ENCODE data around the gene CDR2.

Gene CDR2

GRCh38 chr16:22394121-22394520 lies 19.7 kb upstream of the CDR2 start:
- Mint-ChIP-seq H3K9me3 (no peaks in the 10 kb centered on the region), H3K27ac (no peak overlapping the region), H3K4me3 (no peak overlapping the region), H3K4me1 (ENCODE audit: low read depth) (no peaks in the 10 kb centered on the region), H3K27me3 (no peaks in the 10 kb centered on the region), H3K36me3 (ENCODE audit: low read depth) (no peaks in the 10 kb centered on the region)
- DNase-seq: no peak

DNA sequence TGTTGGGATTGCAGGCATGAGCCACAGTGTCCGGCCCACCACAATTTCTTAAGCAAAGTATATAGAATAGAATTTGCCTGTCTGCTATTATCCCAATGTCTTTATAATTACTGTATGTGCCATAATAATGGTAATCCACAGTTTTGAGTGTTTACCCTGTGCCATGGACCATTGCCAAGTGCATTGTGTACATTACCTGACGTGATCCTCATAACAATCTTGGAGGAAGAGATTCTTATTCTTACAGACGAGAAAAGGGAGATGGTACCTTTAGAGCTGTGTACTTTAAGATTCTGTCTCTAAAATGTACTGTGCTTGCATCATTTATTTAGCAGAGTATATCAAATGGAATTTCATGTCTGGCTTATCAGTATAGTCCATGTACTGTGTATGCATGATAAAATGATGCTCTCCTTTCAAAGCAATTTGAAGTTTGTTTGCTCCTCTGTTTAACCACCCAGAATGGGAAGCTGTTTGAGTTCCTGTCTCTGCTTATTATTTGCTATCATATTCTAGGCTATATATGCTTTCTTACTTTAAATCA lies 13.8 kb upstream of the CDR2 start:
- no peak for DNase-seq
- H3K4me3 Mint-ChIP-seq: no peak overlapping the region
- no peaks in the 10 kb centered on the region for H3K27me3 Mint-ChIP-seq
- no peaks in the 10 kb centered on the region for H3K9me3 Mint-ChIP-seq
- no peaks in the 10 kb centered on the region for H3K4me1 Mint-ChIP-seq (ENCODE audit: low read depth)
- no peaks in the 10 kb centered on the region for H3K36me3 Mint-ChIP-seq (ENCODE audit: low read depth)
- H3K27ac Mint-ChIP-seq: no peak overlapping the region

DNA sequence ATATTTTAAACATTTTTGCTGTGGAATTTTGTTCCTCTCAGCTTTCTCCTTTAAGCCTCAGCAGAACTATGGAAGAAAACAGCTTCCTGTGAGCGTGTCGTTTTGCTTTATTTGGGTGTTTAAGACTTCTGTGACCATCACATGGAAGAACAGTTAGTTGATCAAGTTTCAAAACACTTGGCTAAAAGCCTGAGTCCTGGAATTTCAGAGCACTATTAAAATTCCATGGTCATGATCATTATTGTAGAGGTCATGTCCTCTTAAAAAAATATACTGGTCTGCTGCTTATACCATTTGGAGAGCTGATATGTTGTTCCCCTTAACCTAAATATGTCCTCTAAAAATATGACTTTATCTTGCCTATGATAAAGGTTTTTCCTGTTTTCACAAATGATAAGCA lies 12.6 kb upstream of the CDR2 start:
- no peaks in the 10 kb centered on the region for H3K4me1 Mint-ChIP-seq (ENCODE audit: low read depth)
- H3K27ac Mint-ChIP-seq: no peak overlapping the region
- no peaks in the 10 kb centered on the region for H3K27me3 Mint-ChIP-seq
- no peaks in the 10 kb centered on the region for H3K9me3 Mint-ChIP-seq
- DNase-seq: no peak
- no peaks in the 10 kb centered on the region for H3K36me3 Mint-ChIP-seq (ENCODE audit: low read depth)
- no peak overlapping the region for H3K4me3 Mint-ChIP-seq

DNA sequence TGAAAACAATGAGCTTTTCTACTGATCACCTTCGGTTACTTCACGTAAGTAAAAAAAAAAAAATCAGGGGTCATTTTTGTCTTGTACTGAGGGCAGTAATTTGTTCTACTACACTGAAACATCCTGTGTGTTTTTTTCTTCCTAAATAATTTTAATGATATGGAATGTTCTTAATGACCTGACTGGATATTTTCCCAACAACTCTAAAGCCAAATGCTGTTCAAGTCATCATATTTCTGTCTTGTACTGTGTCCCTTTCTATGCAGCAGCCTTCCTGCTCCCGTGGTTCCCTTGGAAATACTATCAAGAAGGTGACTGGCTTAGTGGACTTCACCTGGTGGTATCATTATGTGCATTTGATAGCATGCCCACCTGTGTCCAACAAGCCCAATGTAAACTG lies 10.8 kb upstream of the CDR2 start:
- H3K36me3 Mint-ChIP-seq (ENCODE audit: low read depth): no peaks in the 10 kb centered on the region
- no peaks in the 10 kb centered on the region for H3K27me3 Mint-ChIP-seq
- H3K9me3 Mint-ChIP-seq: no peaks in the 10 kb centered on the region
- no peak for DNase-seq
- H3K4me3 Mint-ChIP-seq: no peak overlapping the region
- no peak overlapping the region for H3K27ac Mint-ChIP-seq
- H3K4me1 Mint-ChIP-seq (ENCODE audit: low read depth): peaks cover 10% of the 10 kb centered on the region

- no peaks in the 10 kb centered on the region for H3K36me3 Mint-ChIP-seq (ENCODE audit: low read depth)
- no peaks in the 10 kb centered on the region for H3K27me3 Mint-ChIP-seq
- H3K4me1 Mint-ChIP-seq (ENCODE audit: low read depth): peaks cover 10% of the 10 kb centered on the region
- no peak overlapping the region for H3K27ac Mint-ChIP-seq
- H3K9me3 Mint-ChIP-seq: no peaks in the 10 kb centered on the region
- H3K4me3 Mint-ChIP-seq: no peak overlapping the region
- no peak for DNase-seq
Observed at GRCh38 chr16:22383827-22384226, 9.4 kb upstream of the CDR2 start.

DNA sequence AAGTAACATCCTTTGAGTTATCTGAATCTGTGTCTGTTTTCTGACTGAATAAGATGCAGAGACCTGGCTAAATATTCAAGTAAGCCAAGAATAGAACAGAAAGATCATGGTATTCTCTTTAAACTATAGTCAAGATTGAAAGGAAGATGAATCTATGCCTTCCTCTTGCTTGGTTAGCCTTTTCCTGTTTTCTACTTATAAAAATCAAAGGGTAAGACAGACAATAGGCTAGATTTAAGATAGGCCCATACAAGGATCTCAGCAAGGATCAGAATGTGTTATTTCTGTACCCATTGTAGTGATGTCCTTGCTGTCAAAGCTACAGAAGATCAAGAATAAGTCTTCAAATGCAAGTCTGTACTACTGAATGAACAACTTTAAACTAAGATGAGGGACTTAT lies 7.0 kb upstream of the CDR2 start:
- Mint-ChIP-seq H3K4me3 (no peak overlapping the region), H3K9me3 (no peaks in the 10 kb centered on the region), H3K4me1 (ENCODE audit: low read depth) (peaks cover 10% of the 10 kb centered on the region), H3K27ac (no peak overlapping the region), H3K36me3 (ENCODE audit: low read depth) (no peaks in the 10 kb centered on the region), H3K27me3 (no peaks in the 10 kb centered on the region)
- no peak for DNase-seq

GRCh38 chr16:22380529-22380928 lies 6.1 kb upstream of the CDR2 start:
- Mint-ChIP-seq H3K9me3 (no peaks in the 10 kb centered on the region), H3K27ac (no peak overlapping the region), H3K4me1 (ENCODE audit: low read depth) (peaks cover 12% of the 10 kb centered on the region), H3K36me3 (ENCODE audit: low read depth) (no peaks in the 10 kb centered on the region), H3K27me3 (peaks cover 2% of the 10 kb centered on the region), H3K4me3 (no peak overlapping the region)
- DNase-seq: no peak

- peaks cover 20% of the 10 kb centered on the region for H3K4me1 Mint-ChIP-seq (ENCODE audit: low read depth)
- H3K9me3 Mint-ChIP-seq: no peaks in the 10 kb centered on the region
- peaks cover 2% of the 10 kb centered on the region for H3K27me3 Mint-ChIP-seq
- peaks cover 3% of the 10 kb centered on the region for H3K36me3 Mint-ChIP-seq (ENCODE audit: low read depth)
- DNase-seq: no peak
- H3K4me3 Mint-ChIP-seq: no peak overlapping the region
- H3K27ac Mint-ChIP-seq: no peak overlapping the region
Observed at GRCh38 chr16:22379656-22380055, 5.2 kb upstream of the CDR2 start.

GRCh38 chr16:22375963-22376640 lies 1.7 kb upstream of the CDR2 start:
- H3K27ac Mint-ChIP-seq: no peak overlapping the region
- H3K36me3 Mint-ChIP-seq (ENCODE audit: low read depth): peaks cover 31% of the 10 kb centered on the region
- no peak for DNase-seq
- H3K4me1 Mint-ChIP-seq (ENCODE audit: low read depth): peaks cover 38% of the 10 kb centered on the region
- peaks cover 2% of the 10 kb centered on the region for H3K27me3 Mint-ChIP-seq
- no peaks in the 10 kb centered on the region for H3K9me3 Mint-ChIP-seq
- H3K4me3 Mint-ChIP-seq: no peak overlapping the region

DNA sequence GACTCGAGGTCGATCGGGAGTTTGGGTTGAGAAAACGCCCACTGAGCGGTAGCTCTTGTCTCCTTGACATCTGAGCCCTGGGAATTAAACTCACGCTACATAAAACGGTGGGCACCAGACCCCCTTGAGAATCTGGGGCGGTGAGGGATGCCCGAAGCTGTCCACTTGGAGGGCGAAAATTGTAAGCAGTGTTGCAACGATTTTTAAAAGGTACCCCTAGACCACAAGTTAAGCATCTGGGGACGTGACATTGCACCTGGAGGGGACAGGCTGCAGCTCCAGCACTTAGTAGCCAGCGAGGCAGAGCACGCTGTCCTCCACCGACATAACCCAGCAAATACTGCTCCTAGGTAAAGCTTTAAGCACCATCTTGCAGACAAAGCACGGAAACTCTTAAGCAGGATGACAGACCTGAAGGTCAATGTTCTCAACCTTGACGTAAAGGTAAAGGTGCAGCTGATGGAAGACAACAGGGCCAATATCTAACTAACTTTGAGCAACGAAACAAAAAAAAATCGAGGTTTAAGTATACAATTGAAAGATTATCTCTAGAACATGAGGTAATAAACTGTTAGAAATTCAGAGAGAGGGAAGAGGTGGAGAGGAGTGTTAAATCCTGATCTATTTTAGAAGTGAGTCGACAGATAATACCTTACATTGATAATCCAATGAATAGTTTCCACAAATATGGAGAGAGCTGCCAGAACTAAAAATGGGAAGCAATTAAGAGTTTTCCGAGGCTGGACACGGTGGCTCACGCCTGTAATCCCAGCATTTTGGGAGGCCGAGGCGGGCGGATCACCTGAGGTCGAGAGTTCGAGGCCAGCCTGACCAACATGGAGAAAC lies 921 bp upstream of the CDR2 start:
- Mint-ChIP-seq H3K4me3 (peak overlapping the region; percentile 90), H3K27me3 (peaks cover 2% of the 10 kb centered on the region), H3K4me1 (ENCODE audit: low read depth) (peaks cover 41% of the 10 kb centered on the region), H3K27ac (peak overlapping the region; percentile 81), H3K36me3 (ENCODE audit: low read depth) (peaks cover 38% of the 10 kb centered on the region), H3K9me3 (no peaks in the 10 kb centered on the region)
- no peak for DNase-seq

DNA sequence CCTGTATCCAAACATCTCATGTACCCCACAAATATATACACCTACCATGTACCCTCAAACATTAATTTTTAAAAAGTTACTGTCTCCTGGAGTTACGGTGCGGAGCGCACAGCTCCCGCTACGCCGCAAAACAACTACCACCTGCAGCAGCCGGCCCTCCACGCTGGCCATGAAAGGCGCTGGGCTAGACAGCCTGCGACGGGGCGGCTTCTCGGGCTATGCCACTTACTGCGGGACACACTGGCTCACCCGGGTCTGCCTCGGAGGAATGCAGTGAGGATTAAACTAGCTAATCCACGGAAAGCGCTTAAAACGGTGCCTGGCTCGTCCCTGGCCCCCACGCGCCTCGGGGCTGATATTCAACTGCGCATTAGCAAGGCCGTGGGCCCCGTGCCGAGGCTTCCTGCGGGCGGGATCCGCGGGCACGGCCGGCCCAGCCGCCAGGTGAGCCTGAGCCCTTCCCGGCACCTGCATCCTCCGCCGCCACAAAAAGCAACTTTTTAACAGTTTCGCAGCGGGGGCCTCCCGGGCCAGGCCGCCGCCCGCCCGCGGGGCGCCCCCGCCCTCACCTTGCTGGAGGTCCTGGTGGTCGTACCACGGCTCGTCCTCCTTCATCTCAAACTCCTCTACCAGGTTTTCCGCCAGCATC lies 633 bp downstream of the CDR2 start:
- peaks cover 55% of the 10 kb centered on the region for H3K4me1 Mint-ChIP-seq (ENCODE audit: low read depth)
- peaks cover 2% of the 10 kb centered on the region for H3K27me3 Mint-ChIP-seq
- peak overlapping the region; percentile 93 for H3K27ac Mint-ChIP-seq
- H3K9me3 Mint-ChIP-seq: no peaks in the 10 kb centered on the region
- H3K4me3 Mint-ChIP-seq: peak overlapping the region; percentile 90
- peaks cover 49% of the 10 kb centered on the region for H3K36me3 Mint-ChIP-seq (ENCODE audit: low read depth)
- DNase-seq: peak; percentile 73

- H3K27me3 Mint-ChIP-seq: peaks cover 2% of the 10 kb centered on the region
- no peak for DNase-seq
- H3K36me3 Mint-ChIP-seq (ENCODE audit: low read depth): peaks cover 54% of the 10 kb centered on the region
- peaks cover 62% of the 10 kb centered on the region for H3K4me1 Mint-ChIP-seq (ENCODE audit: low read depth)
- peak overlapping the region; percentile 93 for H3K27ac Mint-ChIP-seq
- no peaks in the 10 kb centered on the region for H3K9me3 Mint-ChIP-seq
- peak overlapping the region; percentile 90 for H3K4me3 Mint-ChIP-seq
Observed at GRCh38 chr16:22372882-22373661, 1.3 kb downstream of the CDR2 start.

GRCh38 chr16:22370038-22370820 lies 4.2 kb downstream of the CDR2 start:
- Mint-ChIP-seq H3K27me3 (no peaks in the 10 kb centered on the region), H3K4me1 (ENCODE audit: low read depth) (peaks cover 82% of the 10 kb centered on the region), H3K36me3 (ENCODE audit: low read depth) (peaks cover 72% of the 10 kb centered on the region), H3K9me3 (no peaks in the 10 kb centered on the region), H3K4me3 (peak overlapping the region; percentile 29), H3K27ac (peak overlapping the region; percentile 64)
- DNase-seq: no peak
